DMS 273 (cell line): ENCODE data around the gene NHLRC4.
"Not testable (repeated sequence)": the region's sequence is repeated elsewhere in the genome, so short reads cannot be mapped to it uniquely, and the experiment has no call there.

Experiments
- DNase-seq: peaks from one replicate; lab custom pipeline; 2025; ENCODE audit not compliant: unreplicated experiment; lab: John Stamatoyannopoulos, UW

The NHLRC4 gene

GRCh38 chr16:596736-597060 lies 29.9 kb downstream of the NHLRC4 start:
- no peak for DNase-seq

GRCh38 chr16:597655-598054 lies 30.9 kb downstream of the NHLRC4 start:
- DNase-seq: not testable (repeated sequence)

GRCh38 chr16:598823-599739 lies 32.3 kb downstream of the NHLRC4 start:
- DNase-seq: no peak

GRCh38 chr16:600781-601180 lies 34.0 kb downstream of the NHLRC4 start:
- DNase-seq: peak; percentile 70

- DNase-seq: no peak
Measured at GRCh38 chr16:603933-604332, 37.1 kb downstream of the NHLRC4 start.

GRCh38 chr16:606656-607307 lies 40.0 kb downstream of the NHLRC4 start:
- no peak for DNase-seq

- DNase-seq: no peak
Measured at GRCh38 chr16:608019-608418, 41.2 kb downstream of the NHLRC4 start.

GRCh38 chr16:609316-609715 lies 42.5 kb downstream of the NHLRC4 start:
- DNase-seq: no peak

- DNase-seq: no peak
Measured at GRCh38 chr16:609984-610383, 43.2 kb downstream of the NHLRC4 start.

GRCh38 chr16:610513-611381 lies 43.9 kb downstream of the NHLRC4 start:
- DNase-seq: no peak

GRCh38 chr16:615122-615521 lies 48.3 kb downstream of the NHLRC4 start:
- DNase-seq: no peak

GRCh38 chr16:616733-617586 lies 50.2 kb downstream of the NHLRC4 start:
- no peak for DNase-seq

- no peak for DNase-seq
Measured at GRCh38 chr16:617855-618254, 51.0 kb downstream of the NHLRC4 start.
